T-helper 1 cell (primary cell): Measurements from ENCODE around the gene ADGRD1.

Experiments
- DNase-seq, 5 donors: peaks; one replicate each; pipeline ENCODE4 v3.0.0-alpha.2; 2012 to 2020

Gene ADGRD1

DNA sequence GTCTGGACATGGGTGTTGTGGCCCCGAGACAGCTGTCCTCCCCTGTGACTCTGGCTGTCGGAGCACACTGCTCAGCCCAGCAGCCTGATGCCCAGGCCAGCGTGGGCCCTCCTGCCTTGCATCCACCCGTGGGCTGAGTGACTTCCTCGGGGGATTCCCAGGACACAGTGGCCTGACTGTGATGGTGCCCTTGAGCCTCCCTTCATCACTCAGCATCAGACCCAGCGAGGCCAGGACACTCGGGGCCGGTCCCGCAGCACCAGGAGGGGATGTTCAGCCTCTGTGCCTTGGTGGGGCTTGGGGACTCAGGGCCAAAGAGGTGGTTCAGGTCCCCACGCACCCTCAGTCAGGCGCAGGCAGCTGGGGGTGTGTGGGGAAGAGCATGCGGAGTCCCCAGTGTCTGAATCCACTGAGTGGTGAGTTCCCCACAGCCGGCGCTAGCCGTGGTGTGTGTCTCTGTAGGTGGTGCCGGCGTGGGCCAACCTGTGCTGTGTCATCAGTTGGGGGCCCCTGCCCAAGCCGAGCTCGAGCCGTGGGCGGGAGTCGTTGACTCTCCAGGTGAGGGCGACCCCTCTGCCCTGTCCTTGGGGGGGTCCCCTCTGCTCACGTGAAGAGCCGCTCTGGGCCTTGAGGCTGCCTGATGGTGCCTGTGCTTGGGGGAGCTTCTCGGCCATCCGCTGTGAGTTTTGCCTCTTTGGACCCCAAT is 185.8 kb downstream of the ADGRD1 start:
- DNase-seq: no peak

GRCh38 chr12:131140069-131140435 is 186.3 kb downstream of the ADGRD1 start:
- DNase-seq: no peak

- DNase-seq: no peak
These were observed 187.0 kb downstream of the ADGRD1 start for GRCh38 chr12:131140697-131141096.

- DNase-seq: no peak
These were observed 187.8 kb downstream of the ADGRD1 start for GRCh38 chr12:131141514-131141913.

DNA sequence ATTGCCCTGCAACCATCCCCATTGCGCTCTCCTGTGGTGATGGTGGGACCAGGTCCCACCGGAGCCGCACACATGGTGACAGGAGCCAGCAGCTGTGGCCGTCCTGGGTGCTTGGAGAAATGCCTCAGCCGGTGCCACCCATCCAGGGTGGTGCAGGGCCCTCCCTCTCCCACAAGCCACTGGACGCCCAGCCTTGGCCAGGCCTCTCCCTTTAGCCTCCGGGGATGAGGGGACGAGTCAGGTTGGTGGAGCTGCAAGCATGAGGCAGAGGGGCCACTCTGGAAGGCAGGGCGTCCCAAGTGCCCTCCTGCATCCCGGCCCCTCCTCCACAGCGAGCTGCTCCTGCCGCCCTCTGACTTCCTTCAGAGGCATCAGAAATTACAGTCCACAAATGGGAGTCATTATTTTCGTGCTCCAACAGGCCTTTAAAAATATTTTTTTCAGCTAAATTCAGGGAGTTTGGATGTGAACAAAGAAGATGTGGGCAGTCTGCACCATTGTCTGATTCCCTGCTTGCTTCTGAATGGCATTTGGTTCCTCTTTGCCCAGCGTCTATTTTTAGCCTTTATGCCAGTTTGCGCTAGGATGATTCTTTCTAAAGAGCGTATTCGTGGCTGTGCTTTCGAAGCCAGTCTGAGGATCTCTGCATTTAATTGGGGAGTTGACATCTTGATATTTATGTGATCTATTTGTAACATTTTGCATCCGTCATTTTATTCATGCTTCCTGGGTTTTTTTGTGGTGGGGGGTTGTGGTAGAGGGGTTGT is 189.4 kb downstream of the ADGRD1 start:
- no peak for DNase-seq

- no peak for DNase-seq
These were observed 192.5 kb downstream of the ADGRD1 start for GRCh38 chr12:131146173-131146675.

DNA sequence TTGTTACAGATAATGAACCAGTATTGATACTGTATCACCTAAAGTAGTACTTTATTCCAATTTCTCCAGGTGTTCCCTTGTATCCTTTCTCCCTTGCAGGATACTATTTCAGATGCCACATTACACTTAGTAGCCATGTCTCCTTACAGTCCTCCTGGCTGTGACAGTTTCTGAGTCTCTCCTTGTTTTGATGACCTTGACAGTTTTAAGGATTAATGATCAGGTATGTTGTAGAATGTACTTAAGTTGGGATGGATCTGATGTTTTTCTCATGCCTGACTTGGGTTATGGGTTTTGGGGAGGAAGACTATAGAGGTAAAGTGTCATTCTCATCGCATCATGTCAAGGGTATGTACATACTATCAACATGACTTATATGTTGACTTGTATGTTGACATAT is 193.6 kb downstream of the ADGRD1 start:
- DNase-seq: no peak

DNA sequence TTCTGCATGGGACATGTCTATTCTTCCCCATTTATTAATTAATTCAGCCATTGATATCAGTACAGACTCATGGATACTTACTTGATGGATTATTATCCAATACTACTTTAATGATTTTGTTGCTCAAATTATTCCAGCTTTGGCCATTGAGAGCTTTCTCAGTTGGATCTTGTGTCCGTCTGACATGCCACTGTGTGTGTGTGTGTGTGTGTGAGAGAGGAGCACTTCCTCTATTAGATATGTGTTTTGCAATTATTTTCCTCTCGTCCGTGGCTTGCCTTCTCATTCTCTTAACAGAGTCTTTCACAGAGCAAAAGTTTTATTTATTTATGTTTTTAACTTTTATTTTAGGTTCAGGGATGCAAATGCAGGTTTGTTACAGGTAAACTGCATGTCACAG is 194.2 kb downstream of the ADGRD1 start:
- no peak for DNase-seq

DNA sequence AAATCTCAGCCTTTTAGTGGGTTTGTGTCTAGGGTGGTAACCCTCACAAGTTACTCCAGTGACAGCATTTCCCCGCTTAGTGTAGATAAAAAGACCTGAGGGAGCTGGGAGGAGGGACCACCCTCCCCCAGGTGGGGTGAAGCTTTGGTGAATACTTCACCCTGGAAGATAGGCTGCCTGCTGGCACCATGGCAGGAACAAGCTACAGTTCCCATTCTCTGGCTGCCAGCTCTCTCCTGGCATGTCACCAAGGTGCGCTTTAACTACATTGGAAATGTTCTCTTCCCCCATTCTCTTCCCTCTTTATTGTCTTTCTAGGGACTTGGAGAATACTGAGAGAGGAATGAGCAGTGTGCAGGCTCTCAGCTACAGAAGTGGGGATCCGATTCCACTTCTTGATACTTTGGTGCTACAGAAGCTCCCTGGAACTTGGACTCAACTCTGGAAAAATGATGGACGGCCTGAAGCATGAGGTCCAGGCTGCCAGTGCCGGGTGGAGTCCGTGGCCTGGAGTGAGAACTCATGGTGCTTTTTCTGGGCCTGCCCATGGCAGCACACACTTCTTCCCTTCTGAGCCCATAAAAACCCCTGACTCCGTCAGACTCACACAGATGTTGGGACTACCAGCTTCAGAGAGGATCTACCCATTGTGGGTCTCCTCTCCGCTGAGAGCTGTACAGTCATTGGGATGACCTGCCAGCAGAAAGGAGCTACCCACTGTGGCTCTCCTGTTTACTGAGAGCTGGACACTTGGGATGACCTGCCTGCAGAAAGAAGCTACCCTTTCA is 198.0 kb downstream of the ADGRD1 start:
- DNase-seq: no peak

- DNase-seq: no peak
These were observed 198.9 kb downstream of the ADGRD1 start for GRCh38 chr12:131152587-131152986.

GRCh38 chr12:131153016-131153415 is 199.3 kb downstream of the ADGRD1 start:
- no peak for DNase-seq

- DNase-seq: no peak
These were observed 200.2 kb downstream of the ADGRD1 start for GRCh38 chr12:131153956-131154355.

GRCh38 chr12:131155131-131155530 is 201.4 kb downstream of the ADGRD1 start:
- no peak for DNase-seq

DNA sequence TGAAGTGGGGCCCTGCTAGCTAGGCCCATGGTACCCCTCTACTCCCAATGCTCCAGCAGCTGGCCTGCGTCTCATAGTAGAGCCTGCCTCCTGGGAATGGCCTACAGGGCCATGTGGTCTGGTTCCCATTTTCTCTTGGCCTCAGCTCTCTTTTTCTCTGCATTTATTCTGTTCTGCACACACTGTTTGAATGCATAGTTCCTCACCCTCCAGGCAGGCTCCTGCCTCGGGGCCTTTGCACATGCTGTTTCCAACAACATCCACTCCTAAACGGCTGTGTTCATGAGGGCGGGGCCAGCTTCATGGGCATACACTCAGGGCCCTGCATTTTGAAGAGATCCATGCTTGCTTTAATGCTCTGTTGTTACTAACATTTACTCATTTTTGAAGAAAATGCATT is 204.0 kb downstream of the ADGRD1 start:
- DNase-seq: no peak

DNA sequence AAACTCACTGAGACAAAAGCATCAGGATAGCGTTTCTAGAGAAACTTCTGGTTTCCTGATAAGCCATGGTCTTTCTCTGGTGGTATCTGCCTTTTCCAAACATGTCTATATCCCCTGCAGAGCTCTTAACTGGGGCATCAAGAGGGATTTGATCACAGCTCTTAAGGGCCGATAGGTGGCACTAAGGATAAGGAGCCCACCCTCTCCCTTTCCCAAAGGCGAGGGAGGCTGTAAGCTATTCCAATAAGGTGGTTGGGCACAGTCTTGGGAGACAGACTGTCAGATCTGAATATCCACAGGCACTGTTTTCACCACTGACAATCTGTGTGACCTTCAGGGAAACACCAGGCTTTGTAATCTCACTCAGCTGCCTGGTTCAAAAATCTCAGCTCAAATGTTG is 206.0 kb downstream of the ADGRD1 start:
- no peak for DNase-seq

DNA sequence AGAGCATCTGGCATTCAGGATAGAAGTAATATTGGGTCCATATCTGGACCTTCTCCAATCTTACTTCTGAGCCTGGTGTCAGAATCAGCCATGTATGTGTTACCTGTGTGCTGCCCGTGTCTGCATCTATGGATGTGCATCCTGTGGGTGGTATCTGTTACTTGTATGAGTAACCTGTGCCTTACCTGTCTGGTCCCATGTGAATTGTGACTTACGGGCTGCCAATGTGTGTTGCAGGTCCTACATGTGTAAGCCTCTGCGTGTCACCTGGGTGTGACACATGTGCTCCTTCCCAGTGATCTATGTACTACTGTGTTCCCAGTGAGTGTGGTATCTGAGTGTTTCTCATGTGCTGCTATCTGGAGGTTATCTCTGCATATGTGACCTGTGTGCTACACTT is 208.4 kb downstream of the ADGRD1 start:
- no peak for DNase-seq

DNA sequence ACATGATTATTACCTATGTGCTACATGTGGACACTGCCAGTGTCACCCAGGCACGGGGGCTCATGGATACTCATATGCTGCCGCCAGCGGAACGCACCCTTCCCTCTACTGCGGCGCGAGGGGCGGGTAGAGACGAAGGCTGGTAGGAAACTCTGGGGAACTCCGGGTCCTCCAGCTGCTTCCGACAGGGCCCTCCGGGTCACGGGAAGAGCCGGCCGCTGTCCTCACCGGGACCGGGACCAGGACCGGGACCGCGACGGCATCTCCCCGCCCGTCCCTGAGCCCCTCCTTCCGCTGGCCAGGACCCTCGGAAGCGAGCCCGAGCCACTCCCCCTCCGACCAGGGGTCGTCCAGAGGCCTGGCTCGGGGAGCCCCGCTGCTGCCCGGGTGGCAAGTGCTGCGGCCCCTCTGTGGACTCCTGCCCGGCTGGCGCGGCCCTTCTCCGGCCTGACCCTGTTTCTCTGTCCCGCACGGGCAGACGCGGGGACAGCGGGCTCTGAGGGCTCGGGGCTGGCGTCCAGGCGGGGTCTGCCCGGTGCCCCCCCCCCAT is 209.6 kb downstream of the ADGRD1 start:
- DNase-seq: no peak

- DNase-seq: no peak
These were observed 210.6 kb downstream of the ADGRD1 start for GRCh38 chr12:131164096-131164872.

DNA sequence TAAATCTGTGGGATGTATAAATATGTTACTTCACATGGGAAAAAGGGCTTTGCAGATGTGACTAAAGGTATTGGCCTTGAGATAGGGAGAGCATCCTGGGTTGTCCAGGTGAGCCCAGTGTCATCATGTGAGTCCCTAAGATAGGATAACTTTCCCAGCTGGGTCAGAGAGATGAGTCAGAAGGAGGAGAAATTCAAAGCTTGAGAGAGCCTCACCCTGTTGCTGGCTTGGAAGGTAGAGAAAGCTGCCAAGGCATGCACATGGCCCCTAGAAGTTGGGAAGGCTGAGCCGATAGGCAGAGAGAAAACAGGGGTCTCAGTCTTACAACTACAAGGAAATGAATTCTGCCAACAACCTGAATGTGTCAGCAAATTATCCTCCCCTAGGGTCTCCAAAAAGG is 213.0 kb downstream of the ADGRD1 start:
- no peak for DNase-seq

- no peak for DNase-seq
These were observed 213.6 kb downstream of the ADGRD1 start for GRCh38 chr12:131167334-131167733.

DNA sequence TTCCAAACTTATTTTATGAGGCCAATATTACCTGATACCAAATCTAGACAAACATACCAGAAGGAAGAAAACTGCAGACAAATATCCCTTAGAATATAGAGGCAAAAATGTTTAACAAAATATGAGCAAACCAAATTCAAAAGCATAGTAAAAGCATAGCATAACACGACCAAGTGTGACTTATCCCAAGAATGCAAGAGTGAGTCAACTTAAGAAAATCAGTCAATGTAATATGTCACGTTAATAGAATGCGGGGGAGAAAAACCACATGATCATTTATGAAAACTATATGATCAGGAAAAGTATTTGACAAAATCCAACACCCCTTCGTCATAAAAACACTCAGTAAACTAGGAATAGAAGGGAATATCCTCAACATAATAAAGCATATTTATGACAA is 217.3 kb downstream of the ADGRD1 start:
- no peak for DNase-seq

DNA sequence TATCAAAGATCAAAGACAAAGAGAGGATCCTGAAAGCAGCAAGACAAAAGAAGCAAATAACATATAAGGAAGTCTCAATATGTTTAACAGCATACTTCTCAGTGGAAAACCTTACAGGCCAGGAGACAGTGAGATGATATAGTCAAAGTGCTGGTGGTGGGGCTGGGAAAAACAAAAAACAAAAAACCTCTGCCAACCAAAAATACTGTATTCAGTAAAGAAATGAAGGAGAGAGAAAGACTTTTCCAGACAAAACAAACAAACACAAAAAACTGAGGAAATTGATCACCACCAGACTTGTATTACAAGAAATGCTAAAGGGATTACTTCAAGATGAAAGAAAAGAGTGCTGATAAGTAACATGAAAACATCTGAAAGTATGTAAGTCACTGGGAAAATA is 221.2 kb downstream of the ADGRD1 start:
- no peak for DNase-seq
